MM.1S (cell line): ENCODE results near the gene PLD1.

Experiments used
- EZH2phosphoT487 ChIP-seq: fragments of 300-600 bp; sonication (generic); IDR thresholded peaks from 2 replicates; pipeline ENCODE4 v1.6.1; 2018; ENCODE audit warnings: antibody characterized with exemption, low read length
- TF ChIP-seq, protein P1 (sequence below): fragments of 300-600 bp; sonication (generic); IDR thresholded peaks from 2 replicates; pipeline ENCODE4 v1.5.1; 2016; ENCODE audit warnings: antibody characterized with exemption, low read length, mixed read lengths

DNA sequence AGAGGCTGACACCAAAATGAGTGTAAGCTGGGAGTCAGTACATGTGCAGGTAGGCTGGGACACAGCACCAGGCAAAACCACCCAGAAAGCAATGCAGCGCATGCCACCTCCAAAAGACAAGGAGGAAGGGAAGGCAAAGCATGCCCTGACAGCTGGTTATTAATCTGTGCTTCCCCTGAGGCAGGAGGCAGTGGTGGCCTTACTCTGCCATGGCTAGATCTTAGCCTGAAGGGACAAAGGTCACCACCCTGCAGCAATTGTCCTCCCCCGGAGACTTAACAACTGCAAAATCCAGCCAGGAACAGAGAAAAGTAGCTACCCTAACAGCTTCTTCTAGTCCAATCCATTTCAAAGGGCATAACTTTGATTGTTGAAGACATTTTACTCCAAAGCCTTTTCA is 73.7 kb downstream of the PLD1 start:
- TF ChIP-seq, protein P1, sequence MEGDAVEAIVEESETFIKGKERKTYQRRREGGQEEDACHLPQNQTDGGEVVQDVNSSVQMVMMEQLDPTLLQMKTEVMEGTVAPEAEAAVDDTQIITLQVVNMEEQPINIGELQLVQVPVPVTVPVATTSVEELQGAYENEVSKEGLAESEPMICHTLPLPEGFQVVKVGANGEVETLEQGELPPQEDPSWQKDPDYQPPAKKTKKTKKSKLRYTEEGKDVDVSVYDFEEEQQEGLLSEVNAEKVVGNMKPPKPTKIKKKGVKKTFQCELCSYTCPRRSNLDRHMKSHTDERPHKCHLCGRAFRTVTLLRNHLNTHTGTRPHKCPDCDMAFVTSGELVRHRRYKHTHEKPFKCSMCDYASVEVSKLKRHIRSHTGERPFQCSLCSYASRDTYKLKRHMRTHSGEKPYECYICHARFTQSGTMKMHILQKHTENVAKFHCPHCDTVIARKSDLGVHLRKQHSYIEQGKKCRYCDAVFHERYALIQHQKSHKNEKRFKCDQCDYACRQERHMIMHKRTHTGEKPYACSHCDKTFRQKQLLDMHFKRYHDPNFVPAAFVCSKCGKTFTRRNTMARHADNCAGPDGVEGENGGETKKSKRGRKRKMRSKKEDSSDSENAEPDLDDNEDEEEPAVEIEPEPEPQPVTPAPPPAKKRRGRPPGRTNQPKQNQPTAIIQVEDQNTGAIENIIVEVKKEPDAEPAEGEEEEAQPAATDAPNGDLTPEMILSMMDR, result no peak
- TF ChIP-seq EZH2phosphoT487, result no peak
